ENCODE results near the gene CD2BP2. TPM values are rescaled to one million over a fixed set of nuclear protein-coding genes. Genes with fewer than 3 reads are reported as not detected.

CD2BP2 gene
- total and polyA plus RNA-seq, 2 of the 13 experiments (the other 11 are each of a cell fraction or from before 2014, with no cell fraction given) = 24.9 to 54.6 TPM

- in situ Hi-C loops (cut with HindIII; ENCODE audit: extremely low pct_ligation_motif_present, low pct_unique_long_range_greater_than_20kb) (loop anchor here (10.0 kb wide), 1 partner anchor 258 kb away; the partner anchor contains the start of gene ZNF689), intact Hi-C loops (cut with micrococcal nuclease; ENCODE audit: unreplicated experiment) (no loop called here)
- no peak for DNase-seq (ENCODE audit: low spot score)
- no peaks in the 10 kb centered on the region for H3K9me3 ChIP-seq (ENCODE audit: low read length)
- 76% methylated on average over 11 of the region's 12 CpGs for WGBS (ENCODE audit: low lambda C conversion rate)
- no peak for FAIRE-seq
- H3K27ac ChIP-seq (ENCODE audit: extremely low read length, insufficient read depth, low read length) = peak overlapping the region; percentile 92
- H3K4me1 ChIP-seq (ENCODE audit: insufficient read depth, low read length) = peaks cover 52% of the 10 kb centered on the region
- CTCF ChIA-PET (ENCODE audit: low intra/inter-chr PET ratio, low total read pairs) = no interaction called here
- ATAC-seq = no peak
- H3K9ac ChIP-seq (ENCODE audit: insufficient read depth, low read depth, low read length) = peak overlapping the region; percentile 84
- peak overlapping the region; percentile 95 for H3K4me2 ChIP-seq (ENCODE audit: low read depth, low read length)
- peaks cover 10 to 48% of the 10 kb centered on the region in 2 experiments for H3K36me3 ChIP-seq (replicated peaks in 1 of 2; ENCODE audit: control insufficient read depth in 1 of 2, insufficient read depth in 2 of 2, low read length in 2 of 2)
- BruUV-seq (replicated peaks) = no TSS peak
- POLR2A ChIA-PET = interaction anchor here (0.6 to 6.7 kb wide), 12 partner anchors 9 to 302 kb away, joined by 3 to 94 read pairs (median 7); partner anchors contain the start of genes DCTPP1, FBRS, TBC1D10B and ZNF48
- H3K4me3 ChIP-seq (replicated peaks in 1 of 3; ENCODE audit: insufficient read depth in 1 of 3, low read depth in 2 of 3, low read length in 3 of 3) = peak overlapping the region; percentile 64 to 94 (median 88); a peak in 5 of 6 replicates
- H2AFZ ChIP-seq (ENCODE audit: low read length) = no peak overlapping the region
- H3K79me2 ChIP-seq (ENCODE audit: insufficient read depth, low read length) = peaks cover 23% of the 10 kb centered on the region
- no peaks in the 10 kb centered on the region; a peak in 1 of 5 replicates for H3K27me3 ChIP-seq (ENCODE audit: control insufficient read depth in 1 of 2, insufficient read depth in 2 of 2, low read length in 2 of 2)
- no peaks in the 10 kb centered on the region for H4K20me1 ChIP-seq (ENCODE audit: insufficient read depth, low read length)
- TF ChIP-seq CBFB (CRISPR knock-in tag; IDR thresholded peaks at IDR 0.05) (no peak), ZNF276 (CRISPR knock-in tag; IDR thresholded peaks at IDR 0.05; ENCODE audit: low read depth) (no peak), ZNF224 (CRISPR knock-in tag; IDR thresholded peaks at IDR 0.05) (0 out of 2 replicates have a peak, but pooled peaks have one; percentile 48), ZNF280D (CRISPR knock-in tag; IDR thresholded peaks at IDR 0.05) (no peak), MXI1 (IDR thresholded peaks at IDR 0.05; ENCODE audit: borderline replicate concordance, low read depth, low read length) (no peak), HOXA9 (CRISPR knock-in tag; IDR thresholded peaks at IDR 0.05; ENCODE audit: borderline replicate concordance) (no peak), HOXD1 (CRISPR knock-in tag; IDR thresholded peaks at IDR 0.05) (no peak), HNRNPUL1 (IDR thresholded peaks at IDR 0.05; ENCODE audit: low read depth, low read length) (no peak), ZBTB7B (CRISPR knock-in tag; IDR thresholded peaks at IDR 0.05) (no peak), ZNF580 (CRISPR knock-in tag; IDR thresholded peaks at IDR 0.05; ENCODE audit: borderline replicate concordance, low read depth) (0 out of 2 replicates have a peak, but pooled peaks have one; percentile 18), AGO1 (IDR thresholded peaks at IDR 0.05; ENCODE audit: low read depth, low read length, poor library complexity, severe bottlenecking) (no peak), NCOR1 (IDR thresholded peaks at IDR 0.05; ENCODE audit: borderline replicate concordance, low read length) (no peak), HMGXB3 (CRISPR knock-in tag; IDR thresholded peaks at IDR 0.05; ENCODE audit: borderline replicate concordance) (no peak)
Measured at GRCh38 chr16:30356401-30357084, 1.4 kb upstream of the CD2BP2 start.
